Activated CD8-positive, alpha-beta memory T cell treated with anti-CD3 and anti-CD28 coated beads for 24 hours (primary cell): Measurements from ENCODE around the gene SPEN.
A peak's percentile ranks its signal among the peaks of the same experiment; 100 is the strongest.

Source experiments
- DNase-seq: peaks from one replicate; pipeline ENCODE4 v3.0.0-alpha.2; 2020

Gene SPEN

GRCh38 chr1:15937706-15938168 lies 90.2 kb downstream of the SPEN start:
- peak; percentile 58 for DNase-seq

- peak; percentile 56 for DNase-seq
These were observed 91.2 kb downstream of the SPEN start for GRCh38 chr1:15938628-15939161.

GRCh38 chr1:15939181-15940109 lies 91.9 kb downstream of the SPEN start:
- peak; percentile 57 for DNase-seq

- no peak for DNase-seq
These were observed 92.9 kb downstream of the SPEN start for GRCh38 chr1:15940110-15941043.

- peak; percentile 57 for DNase-seq
These were observed 93.7 kb downstream of the SPEN start for GRCh38 chr1:15941044-15941840.

GRCh38 chr1:15941899-15942660 lies 94.6 kb downstream of the SPEN start:
- DNase-seq, result peak; percentile 58

- no peak for DNase-seq
These were observed 95.3 kb downstream of the SPEN start for GRCh38 chr1:15942661-15943327.

GRCh38 chr1:15943328-15943991 lies 96.0 kb downstream of the SPEN start:
- DNase-seq, result peak; percentile 56

- peak; percentile 54 for DNase-seq
These were observed 96.4 kb downstream of the SPEN start for GRCh38 chr1:15943992-15944307.

- DNase-seq, result peak; percentile 52
These were observed 97.0 kb downstream of the SPEN start for GRCh38 chr1:15944308-15945010.

- peak; percentile 55 for DNase-seq
These were observed 97.7 kb downstream of the SPEN start for GRCh38 chr1:15945011-15945831.

- DNase-seq, result no peak
These were observed 98.4 kb downstream of the SPEN start for GRCh38 chr1:15945832-15946448.

GRCh38 chr1:15946571-15947381 lies 99.3 kb downstream of the SPEN start:
- no peak for DNase-seq

GRCh38 chr1:15947382-15948090 lies 100.0 kb downstream of the SPEN start:
- DNase-seq, result no peak

GRCh38 chr1:15948091-15948591 lies 100.6 kb downstream of the SPEN start:
- no peak for DNase-seq

GRCh38 chr1:15948595-15949452 lies 101.3 kb downstream of the SPEN start:
- no peak for DNase-seq
